ENCODE measurements around the gene SF3A2. TPM values are rescaled to one million over a fixed set of nuclear protein-coding genes. Genes with fewer than 3 reads are reported as not detected.

Gene SF3A2
- total RNA-seq, 1 experiment from 2014 or later, result 184 TPM

- DNase-seq (ENCODE audit: low spot score), result no peak
- no peak for ATAC-seq
- no peaks in the 10 kb centered on the region for H3K9me3 Mint-ChIP-seq
- no peaks in the 10 kb centered on the region for H3K4me1 Mint-ChIP-seq
- POLR2A ChIA-PET, result no interaction called here
- H3K36me3 Mint-ChIP-seq, result peaks cover 15% of the 10 kb centered on the region
- H3K27me3 Mint-ChIP-seq (ENCODE audit: low read depth), result peaks cover 19% of the 10 kb centered on the region
- TF ChIP-seq TCF7 (CRISPR knock-in tag; IDR thresholded peaks at IDR 0.05; ENCODE audit: low read depth), result no peak
- no peak for TF ChIP-seq HMGA2 (CRISPR knock-in tag; IDR thresholded peaks at IDR 0.05)
- no peak for TF ChIP-seq SP1 (CRISPR knock-in tag; conservative IDR thresholded peaks at IDR 0.05)
- TF ChIP-seq NFATC4 (CRISPR knock-in tag; IDR thresholded peaks at IDR 0.05), result no peak
- no peak for TF ChIP-seq USF2 (CRISPR knock-in tag; IDR thresholded peaks at IDR 0.05)
- no peak for TF ChIP-seq MAX (CRISPR knock-in tag; IDR thresholded peaks at IDR 0.05)
- no peak for TF ChIP-seq ZNF396 (CRISPR knock-in tag; IDR thresholded peaks at IDR 0.05; ENCODE audit: borderline replicate concordance)
- no peak for TF ChIP-seq KAT7 (CRISPR knock-in tag; IDR thresholded peaks at IDR 0.05; ENCODE audit: borderline replicate concordance)
- TF ChIP-seq PRRX2 (CRISPR knock-in tag; IDR thresholded peaks at IDR 0.05), result no peak
- TF ChIP-seq TEAD1 (CRISPR knock-in tag; IDR thresholded peaks at IDR 0.05), result no peak
- no peak for TF ChIP-seq ZNF317 (CRISPR knock-in tag; IDR thresholded peaks at IDR 0.05; ENCODE audit: borderline replicate concordance, low read depth)
- no peak for TF ChIP-seq HMGXB4 (CRISPR knock-in tag; IDR thresholded peaks at IDR 0.05)
- TF ChIP-seq JAZF1 (CRISPR knock-in tag; IDR thresholded peaks at IDR 0.05), result no peak
- TF ChIP-seq ATF6 (CRISPR knock-in tag; IDR thresholded peaks at IDR 0.05), result no peak
- no peak for TF ChIP-seq ZNF671 (CRISPR knock-in tag; IDR thresholded peaks at IDR 0.05)
- no peak for TF ChIP-seq RELA (CRISPR knock-in tag; IDR thresholded peaks at IDR 0.05; ENCODE audit: borderline replicate concordance)
- no peak for TF ChIP-seq ZNF512 (CRISPR knock-in tag; IDR thresholded peaks at IDR 0.05; ENCODE audit: borderline replicate concordance)
- no peak for TF ChIP-seq E2F5 (CRISPR knock-in tag; IDR thresholded peaks at IDR 0.05)
- TF ChIP-seq CBFB (CRISPR knock-in tag; IDR thresholded peaks at IDR 0.05; ENCODE audit: low read depth), result no peak
- no peak for TF ChIP-seq ATF1 (CRISPR knock-in tag; IDR thresholded peaks at IDR 0.05)
- no peak overlapping the region for H3K27ac Mint-ChIP-seq
- CTCF ChIA-PET, result interaction anchor here (0.6 kb wide), 1 partner anchor 302 kb away, joined by 3 read pairs; no protein-coding TSS in a partner anchor
- H3K4me3 Mint-ChIP-seq, result no peak overlapping the region
These were observed 10.9 kb downstream of the SF3A2 start for GRCh38 chr19:2247433-2248101.
